Osteocyte (in vitro differentiated cells): ENCODE measurements around the gene ST8SIA5. TPM values are rescaled to one million over a fixed set of nuclear protein-coding genes. Genes with fewer than 3 reads are reported as not detected.

Experiments used
- DNase-seq: peaks from one replicate; pipeline ENCODE4 v3.0.0; 2021; ENCODE audit warnings: mixed read lengths; ENCODE audit not compliant: unreplicated experiment; ENCODE audit errors: extremely low spot score
- H3K27ac Mint-ChIP-seq: one replicate; pipeline ENCODE4 v1.8.0; 2021; ENCODE audit warnings: mild to moderate bottlenecking, mixed read lengths; ENCODE audit not compliant: unreplicated experiment
- H3K27me3 Mint-ChIP-seq: one replicate; pipeline ENCODE4 v1.8.0; 2021; ENCODE audit warnings: mixed read lengths; ENCODE audit not compliant: unreplicated experiment
- H3K36me3 Mint-ChIP-seq: one replicate; pipeline ENCODE4 v1.8.0; 2021; ENCODE audit warnings: mixed read lengths; ENCODE audit not compliant: unreplicated experiment
- H3K4me1 Mint-ChIP-seq: one replicate; pipeline ENCODE4 v1.8.0; 2021; ENCODE audit warnings: mixed read lengths; ENCODE audit not compliant: unreplicated experiment
- H3K4me3 Mint-ChIP-seq: one replicate; pipeline ENCODE4 v1.8.0; 2021; ENCODE audit warnings: mild to moderate bottlenecking, moderate library complexity, mixed read lengths; ENCODE audit not compliant: unreplicated experiment
- H3K9me3 Mint-ChIP-seq: one replicate; pipeline ENCODE4 v1.8.0; 2021; ENCODE audit warnings: mixed read lengths; ENCODE audit not compliant: unreplicated experiment
- CTCF ChIP-seq: fragments of 200-600 bp; sonication (generic); IDR thresholded peaks from 2 replicates; pipeline ENCODE4 v1.5.0; 2021; ENCODE audit warnings: antibody characterized with exemption, mild to moderate bottlenecking, moderate library complexity
- total RNA-seq: library from RNA; stranded (reverse); gene quantifications from 2 replicates; pipeline ENCODE4 v1.2.1, GENCODE V29; 2021

The ST8SIA5 gene
- total RNA-seq, 1 donor from 2014 or later: 0.30 TPM

- Mint-ChIP-seq H3K4me3 (no peak overlapping the region), H3K27ac (no peak overlapping the region), H3K27me3 (peaks cover 7% of the 10 kb centered on the region), H3K36me3 (no peaks in the 10 kb centered on the region), H3K4me1 (no peaks in the 10 kb centered on the region), H3K9me3 (no peaks in the 10 kb centered on the region)
- TF ChIP-seq CTCF: no peak
- DNase-seq: no peak
These were observed 76.8 kb downstream of the ST8SIA5 start for GRCh38 chr18:46679846-46680598.

- TF ChIP-seq CTCF: no peak
- no peaks in the 10 kb centered on the region for H3K9me3 Mint-ChIP-seq
- H3K4me1 Mint-ChIP-seq: no peaks in the 10 kb centered on the region
- H3K27me3 Mint-ChIP-seq: peaks cover 15% of the 10 kb centered on the region
- H3K4me3 Mint-ChIP-seq: no peak overlapping the region
- no peaks in the 10 kb centered on the region for H3K36me3 Mint-ChIP-seq
- no peak for DNase-seq
- no peak overlapping the region for H3K27ac Mint-ChIP-seq
These were observed 78.0 kb downstream of the ST8SIA5 start for GRCh38 chr18:46678785-46679399.

GRCh38 chr18:46678041-46678440 lies 78.8 kb downstream of the ST8SIA5 start:
- TF ChIP-seq CTCF: no peak
- DNase-seq: no peak
- Mint-ChIP-seq H3K27me3 (peaks cover 16% of the 10 kb centered on the region), H3K36me3 (no peaks in the 10 kb centered on the region), H3K4me3 (no peak overlapping the region), H3K4me1 (no peaks in the 10 kb centered on the region), H3K27ac (no peak overlapping the region), H3K9me3 (no peaks in the 10 kb centered on the region)

- H3K4me1 Mint-ChIP-seq: no peaks in the 10 kb centered on the region
These were observed 79.2 kb downstream of the ST8SIA5 start for GRCh38 chr18:46677611-46678010.

More at GRCh38 chr18:46677611-46678010, 79.2 kb downstream of the ST8SIA5 start:
- H3K36me3 Mint-ChIP-seq: no peaks in the 10 kb centered on the region
- no peak for DNase-seq
- H3K9me3 Mint-ChIP-seq: no peaks in the 10 kb centered on the region
- TF ChIP-seq CTCF: no peak
- peaks cover 16% of the 10 kb centered on the region for H3K27me3 Mint-ChIP-seq
- H3K4me3 Mint-ChIP-seq: no peak overlapping the region
- no peak overlapping the region for H3K27ac Mint-ChIP-seq
